Astrocyte (in vitro differentiated cells and primary cell): ENCODE measurements around the gene VPS13A.

ENCODE experiments used
- EZH2 ChIP-seq: IDR thresholded peaks from 2 replicates; pipeline ENCODE4 v1.6.1; 2012; ENCODE audit warnings: mild to moderate bottlenecking, low read length, inconsistent platforms; ENCODE audit not compliant: insufficient read depth
- TF ChIP-seq, protein P1 (sequence below): IDR thresholded peaks from 2 replicates; pipeline ENCODE4 v1.5.1; 2011; ENCODE audit warnings: low read depth, mild to moderate bottlenecking, inconsistent platforms, low read length, moderate library complexity; ENCODE audit not compliant: insufficient read depth

- TF ChIP-seq, protein P1, sequence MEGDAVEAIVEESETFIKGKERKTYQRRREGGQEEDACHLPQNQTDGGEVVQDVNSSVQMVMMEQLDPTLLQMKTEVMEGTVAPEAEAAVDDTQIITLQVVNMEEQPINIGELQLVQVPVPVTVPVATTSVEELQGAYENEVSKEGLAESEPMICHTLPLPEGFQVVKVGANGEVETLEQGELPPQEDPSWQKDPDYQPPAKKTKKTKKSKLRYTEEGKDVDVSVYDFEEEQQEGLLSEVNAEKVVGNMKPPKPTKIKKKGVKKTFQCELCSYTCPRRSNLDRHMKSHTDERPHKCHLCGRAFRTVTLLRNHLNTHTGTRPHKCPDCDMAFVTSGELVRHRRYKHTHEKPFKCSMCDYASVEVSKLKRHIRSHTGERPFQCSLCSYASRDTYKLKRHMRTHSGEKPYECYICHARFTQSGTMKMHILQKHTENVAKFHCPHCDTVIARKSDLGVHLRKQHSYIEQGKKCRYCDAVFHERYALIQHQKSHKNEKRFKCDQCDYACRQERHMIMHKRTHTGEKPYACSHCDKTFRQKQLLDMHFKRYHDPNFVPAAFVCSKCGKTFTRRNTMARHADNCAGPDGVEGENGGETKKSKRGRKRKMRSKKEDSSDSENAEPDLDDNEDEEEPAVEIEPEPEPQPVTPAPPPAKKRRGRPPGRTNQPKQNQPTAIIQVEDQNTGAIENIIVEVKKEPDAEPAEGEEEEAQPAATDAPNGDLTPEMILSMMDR, result no peak
- TF ChIP-seq EZH2, result no peak
Observed at GRCh38 chr9:77176686-77177142, 620 bp upstream of the VPS13A start.
